MM.1S (cell line): ENCODE data around the gene RPL6.

Experiments used
- CTCF ChIP-seq: fragments of 300-600 bp; sonication (generic); IDR thresholded peaks from 2 replicates; pipeline ENCODE4 v1.5.1; 2016; ENCODE audit warnings: antibody characterized with exemption, low read length, mixed read lengths
- EZH2 ChIP-seq: fragments of 300-600 bp; sonication (generic); optimal IDR thresholded peaks from 2 replicates; pipeline ENCODE3; 2017; ENCODE audit warnings: low read depth, mild to moderate bottlenecking, antibody characterized with exemption, low read length, mixed read lengths

- TF ChIP-seq CTCF = no peak
- no peak for TF ChIP-seq EZH2
These were observed 52.2 kb downstream of the RPL6 start for GRCh38 chr12:112357214-112357613.
